Measurements from ENCODE around the gene KCNJ6.

The KCNJ6 gene

GRCh38 chr21:37636152-37636860 lies 280.0 kb downstream of the KCNJ6 start:
- no peak for TF ChIP-seq POLR2A (IDR thresholded peaks at IDR 0.05; ENCODE audit: low read depth, low read length)
- no peak for FAIRE-seq
- DNase-seq (ENCODE audit: insufficient read length, low spot score): no peak

- TF ChIP-seq POLR2A (IDR thresholded peaks at IDR 0.05; ENCODE audit: low read depth, low read length): no peak
- no peak for FAIRE-seq
- no peak for DNase-seq (ENCODE audit: insufficient read length, low spot score)
Observed at GRCh38 chr21:37631319-37632117, 284.7 kb downstream of the KCNJ6 start.

- DNase-seq (ENCODE audit: insufficient read length, low spot score): no peak
- no peak for TF ChIP-seq POLR2A (IDR thresholded peaks at IDR 0.05; ENCODE audit: low read depth, low read length)
- no peak for FAIRE-seq
Observed at GRCh38 chr21:37630872-37631271, 285.4 kb downstream of the KCNJ6 start.

DNA sequence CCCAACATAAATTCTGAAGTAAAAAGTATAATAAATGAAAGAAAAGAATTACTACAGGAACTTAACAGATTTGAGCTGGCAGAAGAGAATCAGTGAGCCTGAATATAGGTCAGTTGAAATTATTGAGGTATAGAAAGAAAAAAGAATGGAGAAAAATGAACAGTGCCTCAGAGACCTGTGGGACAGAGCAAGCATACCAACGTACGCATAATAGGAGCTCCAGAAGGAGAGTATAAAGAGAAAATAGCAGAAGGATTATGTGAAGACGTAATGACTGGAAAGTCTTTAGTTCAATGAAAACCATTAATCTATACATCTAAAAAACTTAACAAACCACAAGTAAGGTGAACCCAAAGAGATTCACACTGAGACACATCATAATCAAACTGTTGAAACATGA lies 287.9 kb downstream of the KCNJ6 start:
- DNase-seq (ENCODE audit: insufficient read length, low spot score) (no peak), FAIRE-seq (no peak)
- TF ChIP-seq POLR2A (IDR thresholded peaks at IDR 0.05; ENCODE audit: low read depth, low read length): no peak

DNA sequence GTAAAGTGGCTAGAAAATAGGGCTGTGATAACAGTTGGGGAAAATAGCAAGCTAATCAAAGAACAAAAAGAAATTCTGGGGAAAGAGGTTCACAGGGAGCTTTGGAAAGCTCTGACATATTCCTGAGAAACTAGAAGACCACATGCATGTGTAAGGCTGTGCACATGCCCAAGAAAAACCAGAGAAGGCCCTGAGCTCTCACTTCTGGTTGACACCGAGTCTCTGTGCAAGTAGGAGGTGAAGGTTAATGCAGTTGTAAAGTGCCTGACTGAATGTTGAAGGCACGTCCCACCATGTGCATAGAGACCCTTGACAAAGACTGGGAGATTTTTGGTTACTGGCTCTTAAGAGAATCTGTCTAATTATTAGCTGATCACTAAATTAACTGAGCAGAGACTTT lies 288.7 kb downstream of the KCNJ6 start:
- FAIRE-seq (no peak), DNase-seq (ENCODE audit: insufficient read length, low spot score) (no peak)
- no peak for TF ChIP-seq POLR2A (IDR thresholded peaks at IDR 0.05; ENCODE audit: low read depth, low read length)

DNA sequence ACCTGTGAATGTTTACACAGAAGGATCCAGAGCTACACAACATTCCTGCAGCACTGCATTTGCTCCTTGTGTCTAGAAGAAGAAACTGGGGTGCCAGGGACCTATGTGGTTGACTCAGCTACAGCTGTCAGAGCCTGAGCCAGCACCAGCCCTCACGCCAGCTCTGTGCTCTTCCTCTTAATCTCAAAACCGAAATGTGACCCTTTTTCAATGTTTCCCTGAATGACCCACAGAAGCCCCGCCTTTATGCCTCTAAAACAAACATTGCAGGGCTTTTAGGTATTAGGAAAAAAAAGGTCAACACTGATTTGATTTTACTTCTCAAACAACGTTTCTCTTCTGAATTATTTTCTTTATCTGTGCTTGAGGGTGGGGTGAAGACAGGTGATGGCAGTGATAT lies 289.2 kb downstream of the KCNJ6 start:
- no peak for DNase-seq (ENCODE audit: insufficient read length, low spot score)
- FAIRE-seq: no peak
- no peak for TF ChIP-seq POLR2A (IDR thresholded peaks at IDR 0.05; ENCODE audit: low read depth, low read length)

DNA sequence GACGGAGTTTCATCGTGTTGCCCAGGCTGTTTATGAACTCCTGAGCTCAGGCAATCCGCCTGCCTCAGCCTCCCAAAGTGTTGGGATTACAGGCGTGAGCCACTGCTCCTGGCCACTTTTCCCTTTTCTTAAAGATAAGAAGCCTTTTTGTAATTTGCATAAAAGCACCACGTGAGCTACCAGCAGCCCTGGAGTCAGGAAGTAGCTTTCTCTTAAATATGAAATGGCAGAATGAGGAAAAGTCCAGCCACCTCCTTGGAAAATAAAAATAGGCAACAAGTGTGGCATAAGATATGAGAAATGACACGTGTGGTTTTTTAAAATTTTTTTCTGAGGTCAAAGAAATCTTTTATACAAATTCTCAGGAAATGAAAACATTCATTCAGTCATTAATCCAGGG lies 289.9 kb downstream of the KCNJ6 start:
- DNase-seq (ENCODE audit: insufficient read length, low spot score): no peak
- TF ChIP-seq POLR2A (IDR thresholded peaks at IDR 0.05; ENCODE audit: low read depth, low read length): no peak
- FAIRE-seq: no peak

DNA sequence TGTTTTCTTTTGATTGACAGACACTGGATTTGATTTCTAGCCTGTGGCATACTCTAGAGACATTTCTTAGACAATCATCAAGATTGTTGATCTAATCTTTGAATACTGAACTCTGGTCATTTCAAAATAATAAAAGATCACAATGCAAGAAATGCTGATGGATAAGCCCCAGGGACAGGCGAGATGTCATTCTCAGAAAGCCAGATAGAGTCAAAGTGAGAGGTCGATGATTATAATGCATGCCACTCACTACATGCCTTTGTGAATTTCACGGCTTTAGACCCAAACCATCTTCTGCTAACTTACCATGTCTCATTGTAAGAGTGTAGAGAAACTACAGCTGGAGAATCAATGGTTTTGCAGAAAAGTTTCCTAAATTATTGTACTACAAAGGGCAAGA lies 292.6 kb downstream of the KCNJ6 start:
- no peak for DNase-seq (ENCODE audit: insufficient read length, low spot score)
- FAIRE-seq: no peak
- TF ChIP-seq POLR2A (IDR thresholded peaks at IDR 0.05; ENCODE audit: low read depth, low read length): no peak

DNA sequence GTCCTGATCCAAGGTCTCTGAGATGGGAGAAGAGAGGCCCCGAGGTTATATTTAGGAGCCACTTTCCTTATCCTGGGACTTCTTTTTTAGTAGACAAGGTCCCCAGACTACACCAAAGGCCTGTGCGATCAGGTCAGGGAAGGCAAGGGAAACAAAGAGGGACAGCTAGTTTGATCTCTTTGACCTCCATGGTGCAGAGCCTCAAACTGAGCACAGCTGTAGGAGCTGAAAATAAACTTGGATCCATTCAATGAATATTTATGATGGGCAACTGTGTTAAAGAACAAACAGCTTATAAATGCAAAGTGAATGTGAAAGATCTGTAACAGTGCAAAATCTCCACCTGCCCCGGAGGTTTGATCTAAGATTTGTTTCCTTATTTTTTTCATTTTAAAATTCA lies 293.1 kb downstream of the KCNJ6 start:
- no peak for TF ChIP-seq POLR2A (IDR thresholded peaks at IDR 0.05; ENCODE audit: low read depth, low read length)
- FAIRE-seq (no peak), DNase-seq (ENCODE audit: insufficient read length, low spot score) (no peak)

GRCh38 chr21:37622755-37623154 lies 293.5 kb downstream of the KCNJ6 start:
- no peak for TF ChIP-seq POLR2A (IDR thresholded peaks at IDR 0.05; ENCODE audit: low read depth, low read length)
- no peak for DNase-seq (ENCODE audit: insufficient read length, low spot score)
- FAIRE-seq: no peak

DNA sequence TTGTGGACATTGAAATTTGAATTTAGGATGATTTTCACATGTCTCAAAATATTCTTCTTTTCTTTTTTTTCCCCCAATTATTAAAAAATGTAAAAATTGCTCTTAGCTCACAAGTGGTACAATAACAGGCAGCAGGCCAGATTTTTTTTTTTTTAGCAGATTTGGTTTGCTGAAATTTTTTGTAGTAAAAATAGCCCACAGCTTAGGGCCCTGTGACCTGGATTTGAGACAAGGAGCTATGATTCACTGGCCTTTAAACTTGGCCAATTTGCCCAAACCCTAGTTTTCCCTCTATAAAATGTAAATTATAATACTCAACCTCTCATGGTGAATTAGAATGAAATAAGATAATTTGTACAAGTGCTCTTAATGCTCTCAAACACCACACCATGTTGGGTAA lies 295.9 kb downstream of the KCNJ6 start:
- DNase-seq (ENCODE audit: insufficient read length, low spot score) (no peak), FAIRE-seq (no peak)
- TF ChIP-seq POLR2A (IDR thresholded peaks at IDR 0.05; ENCODE audit: low read depth, low read length): no peak

DNA sequence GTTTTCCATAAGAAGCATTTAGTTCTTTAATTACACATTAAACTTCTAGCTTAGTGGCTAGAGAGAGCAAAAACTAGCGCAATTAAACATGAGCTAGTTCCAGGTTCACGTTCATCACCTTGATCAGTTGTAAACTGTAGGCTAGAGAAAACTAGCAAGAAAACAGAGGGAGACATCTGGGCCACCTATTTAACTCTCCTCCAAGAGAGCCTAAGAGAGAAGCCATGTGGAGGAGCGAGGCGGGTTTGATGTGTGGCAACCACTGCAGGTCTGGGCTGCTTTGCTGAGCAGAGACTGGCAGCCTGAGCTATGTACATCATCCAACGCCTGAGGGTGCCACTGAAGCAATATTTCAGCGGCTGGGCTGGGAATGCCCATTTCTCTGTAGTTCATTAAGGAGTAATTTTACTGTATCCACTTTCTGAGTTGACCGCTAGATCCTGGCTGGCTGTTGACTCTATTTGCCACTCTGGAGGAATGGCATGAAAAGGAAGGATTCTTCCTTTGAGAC lies 296.7 kb downstream of the KCNJ6 start:
- FAIRE-seq (no peak), DNase-seq (ENCODE audit: insufficient read length, low spot score) (no peak)
- no peak for TF ChIP-seq POLR2A (IDR thresholded peaks at IDR 0.05; ENCODE audit: low read depth, low read length)

GRCh38 chr21:37618081-37618480 lies 298.2 kb downstream of the KCNJ6 start:
- FAIRE-seq: no peak
- DNase-seq (ENCODE audit: insufficient read length, low spot score): no peak
- no peak for TF ChIP-seq POLR2A (IDR thresholded peaks at IDR 0.05; ENCODE audit: low read depth, low read length)

DNA sequence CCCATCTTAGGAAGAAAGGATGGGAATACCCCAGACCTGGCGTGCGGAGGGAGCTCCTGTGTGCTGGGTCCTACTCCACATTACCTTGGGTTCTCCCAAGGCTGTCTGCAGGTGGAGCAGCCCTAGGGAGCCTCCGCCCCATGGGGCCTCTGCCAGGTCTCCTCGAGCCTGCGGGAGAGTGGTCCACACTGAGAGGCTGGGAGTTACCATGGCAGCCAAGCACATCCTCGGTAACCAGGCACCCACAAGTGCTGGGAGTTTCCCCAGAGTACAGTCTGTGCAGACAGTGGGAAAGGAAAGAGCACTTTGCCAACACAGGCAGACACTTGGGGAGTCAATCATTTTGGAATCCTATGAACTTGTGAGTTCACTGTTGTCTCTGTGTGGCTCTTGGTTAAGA lies 300.3 kb downstream of the KCNJ6 start:
- DNase-seq (ENCODE audit: insufficient read length, low spot score): no peak
- no peak for FAIRE-seq

DNA sequence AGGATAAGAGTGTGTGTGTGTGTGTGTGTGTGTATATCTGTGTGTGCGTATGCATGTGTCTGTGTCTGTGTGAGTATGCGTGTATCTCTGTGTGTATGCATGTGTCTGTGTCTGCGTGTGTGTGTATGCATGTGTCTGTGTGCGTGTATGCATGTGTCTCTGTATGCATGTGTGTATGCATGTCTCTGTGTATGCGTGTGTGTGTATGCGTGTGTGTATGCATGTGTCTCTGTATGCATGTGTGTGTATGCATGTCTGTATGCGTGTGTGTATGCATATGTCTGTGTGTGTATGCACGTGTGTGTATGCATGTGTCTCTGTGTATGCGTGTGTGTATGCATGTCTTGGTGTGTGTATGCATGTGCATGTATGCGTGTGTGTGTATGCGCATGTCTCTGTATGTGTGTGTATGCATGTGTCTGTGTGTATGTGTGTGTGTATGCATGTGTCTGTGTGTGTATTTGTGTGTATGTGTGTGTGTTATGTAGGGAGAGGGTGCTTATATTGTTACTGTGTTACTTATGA lies 301.8 kb downstream of the KCNJ6 start:
- DNase-seq (ENCODE audit: insufficient read length, low spot score) (no peak), FAIRE-seq (no peak)
- TF ChIP-seq POLR2A (IDR thresholded peaks at IDR 0.05; ENCODE audit: low read depth, low read length): no peak

More for the DNA sequence above, 300.3 kb downstream of the KCNJ6 start:
- no peak for TF ChIP-seq POLR2A (IDR thresholded peaks at IDR 0.05; ENCODE audit: low read depth, low read length)
